ENCODE measurements around the gene APOD.

DNA sequence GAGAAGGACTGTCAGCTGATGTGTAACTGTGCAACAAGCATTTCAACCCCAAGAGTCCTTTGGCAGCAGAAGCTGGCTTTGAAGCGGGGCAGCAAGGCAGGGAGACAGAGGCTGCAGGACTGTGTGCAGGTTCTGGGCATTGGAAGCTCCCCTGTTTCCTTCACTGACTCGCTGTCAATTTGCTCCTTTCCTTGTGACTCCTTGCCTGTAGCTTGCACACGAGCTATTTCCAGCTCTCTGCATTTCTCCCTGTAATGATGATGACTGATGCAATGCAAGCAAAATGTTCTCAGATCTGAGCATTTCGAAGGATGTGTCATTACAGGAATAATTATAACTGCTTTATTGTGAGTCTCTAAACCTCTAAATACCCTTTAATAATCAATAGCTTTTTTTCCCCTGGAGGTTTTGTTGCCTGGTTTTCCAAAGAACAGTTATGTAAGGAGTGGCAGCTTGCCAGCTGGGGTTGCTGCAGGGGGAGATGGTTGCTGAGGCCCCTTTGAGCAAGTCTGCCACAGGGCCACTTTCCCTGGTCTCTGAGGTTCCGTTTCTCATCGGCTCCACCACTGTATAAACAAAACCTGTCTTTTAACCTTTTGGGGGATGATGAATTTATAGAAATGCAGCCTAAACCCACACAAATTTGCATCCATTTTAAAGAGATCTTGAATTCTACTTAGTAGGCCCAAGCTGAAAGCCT, 2.8 kb downstream of the APOD start:
- TF ChIP-seq, protein P1, sequence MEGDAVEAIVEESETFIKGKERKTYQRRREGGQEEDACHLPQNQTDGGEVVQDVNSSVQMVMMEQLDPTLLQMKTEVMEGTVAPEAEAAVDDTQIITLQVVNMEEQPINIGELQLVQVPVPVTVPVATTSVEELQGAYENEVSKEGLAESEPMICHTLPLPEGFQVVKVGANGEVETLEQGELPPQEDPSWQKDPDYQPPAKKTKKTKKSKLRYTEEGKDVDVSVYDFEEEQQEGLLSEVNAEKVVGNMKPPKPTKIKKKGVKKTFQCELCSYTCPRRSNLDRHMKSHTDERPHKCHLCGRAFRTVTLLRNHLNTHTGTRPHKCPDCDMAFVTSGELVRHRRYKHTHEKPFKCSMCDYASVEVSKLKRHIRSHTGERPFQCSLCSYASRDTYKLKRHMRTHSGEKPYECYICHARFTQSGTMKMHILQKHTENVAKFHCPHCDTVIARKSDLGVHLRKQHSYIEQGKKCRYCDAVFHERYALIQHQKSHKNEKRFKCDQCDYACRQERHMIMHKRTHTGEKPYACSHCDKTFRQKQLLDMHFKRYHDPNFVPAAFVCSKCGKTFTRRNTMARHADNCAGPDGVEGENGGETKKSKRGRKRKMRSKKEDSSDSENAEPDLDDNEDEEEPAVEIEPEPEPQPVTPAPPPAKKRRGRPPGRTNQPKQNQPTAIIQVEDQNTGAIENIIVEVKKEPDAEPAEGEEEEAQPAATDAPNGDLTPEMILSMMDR (IDR thresholded peaks at IDR 0.05 in 8 of 11, conservative IDR thresholded peaks at IDR 0.05 in 3 of 11) = no peak
- TF ChIP-seq POLR2A (IDR thresholded peaks at IDR 0.05) = no peak
